Left lung (tissue), 10 donors: ENCODE data around the gene PRRT2. TPM values are rescaled to one million over a fixed set of nuclear protein-coding genes. Genes with fewer than 3 reads are reported as not detected.

Experiments
- ATAC-seq: fragments of 200-7000 bp; cut with Tn5 transposase; one replicate; pipeline ENCODE4 v1.9.1; 2020; ENCODE audit warnings: moderate library complexity
- DNase-seq, 4 donors: peaks; one replicate each; pipeline ENCODE4 v3.0.0-alpha.2; 2013 to 2020
- H3K27ac ChIP-seq, 2 donors: fragments of 200-600 bp; sonication (generic) in 1 of 2; one replicate each; pipeline versions ENCODE4 v1.5.0 to v1.8.0; 2020 to 2021
- H3K27me3 ChIP-seq, 2 donors: fragments of 200-600 bp; sonication (generic) in 1 of 2; one replicate each; pipeline versions ENCODE4 v1.5.0 to v1.8.0; 2020 to 2021
- H3K36me3 ChIP-seq, 2 donors: fragments of 200-600 bp; sonication (generic) in 1 of 2; one replicate each; pipeline versions ENCODE4 v1.5.0 to v1.8.0; 2020 to 2021
- H3K4me1 ChIP-seq, 2 donors: fragments of 200-600 bp; one replicate each; pipeline ENCODE4 v1.8.0; 2021
- H3K4me3 ChIP-seq, 2 donors: fragments of 200-600 bp; sonication (generic) in 1 of 2; one replicate each; pipeline versions ENCODE4 v1.5.0 to v1.8.0; 2020 to 2021; ENCODE audit warnings: mild to moderate bottlenecking in 1 of 2
- H3K9me3 ChIP-seq, 2 donors: fragments of 200-600 bp; sonication (generic) in 1 of 2; one replicate each; pipeline versions ENCODE4 v1.5.0 to v1.8.0; 2020 to 2021
- CTCF ChIP-seq, 2 donors: fragments of 200-600 bp; sonication (generic) in 1 of 2; IDR thresholded peaks; one replicate each; pipeline versions ENCODE4 v1.5.0 to v1.8.0; 2021; ENCODE audit warnings: antibody characterized with exemption in 2 of 2
- intact Hi-C, 2 donors: fragments of 100-400 bp; cut with DNase I; formaldehyde crosslinking; loops; one replicate each; pipeline versions ENCODE4 v1.11.2 to v1.14.2; 2022
- polyA plus RNA-seq, 6 donors: library from polyadenylated mRNA; unstranded; fragments of 120-200 nt; gene quantifications; one replicate each; pipeline ENCODE4 v1.2.1, GENCODE V29; 2013; ENCODE audit not compliant: insufficient read length in 6 of 6
- total RNA-seq, 2 donors: library from RNA; stranded (reverse); fragmentation: NEBNext Ultra II Directional; extraction: Animal tissue kit (Norgen Biotek cat#: 25700); gene quantifications; one replicate each; pipeline ENCODE4 v1.2.1, GENCODE V29; 2021
- donor health status: DM: no; HTN: yes; CAD: no.
- donor health status: DM: no; HTN: no; CAD: no.

The PRRT2 gene
- total and polyA plus RNA-seq, 8 donors, result 0.94 to 15.1 (median 10.6) TPM

- no peaks in the 10 kb centered on the region for H3K27me3 ChIP-seq
- H3K4me1 ChIP-seq, result no peaks in the 10 kb centered on the region
- intact Hi-C loops, result loop anchor here in 1 of 2 donors (10.0 kb wide), 1 partner anchor 150 kb away; no protein-coding TSS in a partner anchor
- no peak for ATAC-seq
- H3K36me3 ChIP-seq, result peaks cover 0 to 15% of the 10 kb centered on the region in 2 donors
- no peaks in the 10 kb centered on the region for H3K9me3 ChIP-seq
- H3K4me3 ChIP-seq, result no peak overlapping the region
- H3K27ac ChIP-seq, result no peak overlapping the region
- DNase-seq, result no peak
- no peak for TF ChIP-seq CTCF (IDR thresholded peaks at IDR 0.05)
These were observed 42.6 kb downstream of the PRRT2 start for GRCh38 chr16:29854520-29855100.

- TF ChIP-seq CTCF (IDR thresholded peaks at IDR 0.05), result no peak
- Histone ChIP-seq H3K27me3 (no peaks in the 10 kb centered on the region), H3K36me3 (peaks cover 0 to 30% of the 10 kb centered on the region in 2 donors), H3K4me3 (no peak overlapping the region), H3K9me3 (no peaks in the 10 kb centered on the region), H3K27ac (no peak overlapping the region), H3K4me1 (peaks cover 9 to 16% of the 10 kb centered on the region in 2 donors)
- ATAC-seq (no peak), DNase-seq (no peak)
- intact Hi-C loops, result loop anchor here in 1 of 2 donors (10.0 kb wide), 1 partner anchor 148 kb away; no protein-coding TSS in a partner anchor
These were observed 45.3 kb downstream of the PRRT2 start for GRCh38 chr16:29857133-29857760.

GRCh38 chr16:29858149-29858849 lies 46.3 kb downstream of the PRRT2 start:
- no peak for ATAC-seq

GRCh38 chr16:29858974-29859373 lies 47.0 kb downstream of the PRRT2 start:
- intact Hi-C loops, result loop anchor here in 1 of 2 donors (10.0 kb wide), 1 partner anchor 146 kb away; no protein-coding TSS in a partner anchor
- Histone ChIP-seq H3K27ac (no peak overlapping the region), H3K9me3 (no peaks in the 10 kb centered on the region), H3K4me3 (no peak overlapping the region), H3K36me3 (peaks cover 0 to 30% of the 10 kb centered on the region in 2 donors), H3K27me3 (no peaks in the 10 kb centered on the region), H3K4me1 (peaks cover 9 to 24% of the 10 kb centered on the region in 2 donors)
- ATAC-seq (no peak), DNase-seq (no peak)
- no peak for TF ChIP-seq CTCF (IDR thresholded peaks at IDR 0.05)

More at GRCh38 chr16:29858149-29858849, 46.3 kb downstream of the PRRT2 start:
- peaks cover 0 to 30% of the 10 kb centered on the region in 2 donors for H3K36me3 ChIP-seq
- intact Hi-C loops, result loop anchor here in 1 of 2 donors (10.0 kb wide), 1 partner anchor 147 kb away; no protein-coding TSS in a partner anchor
- no peak overlapping the region for H3K4me3 ChIP-seq
- H3K27me3 ChIP-seq, result no peaks in the 10 kb centered on the region
- peaks cover 9 to 19% of the 10 kb centered on the region in 2 donors for H3K4me1 ChIP-seq
- H3K27ac ChIP-seq, result no peak overlapping the region
- no peak for TF ChIP-seq CTCF (IDR thresholded peaks at IDR 0.05)
- H3K9me3 ChIP-seq, result no peaks in the 10 kb centered on the region
- no peak for DNase-seq

- Histone ChIP-seq H3K4me1 (peaks cover 9 to 24% of the 10 kb centered on the region in 2 donors), H3K27me3 (no peaks in the 10 kb centered on the region), H3K9me3 (no peaks in the 10 kb centered on the region), H3K36me3 (peaks cover 0 to 30% of the 10 kb centered on the region in 2 donors), H3K27ac (no peak overlapping the region), H3K4me3 (no peak overlapping the region)
- intact Hi-C loops, result loop anchor here in 1 of 2 donors (10.0 kb wide), 1 partner anchor 65 kb away; the partner anchor contains the start of gene KCTD13
- TF ChIP-seq CTCF (IDR thresholded peaks at IDR 0.05), result no peak
- ATAC-seq (no peak), DNase-seq (no peak)
These were observed 48.2 kb downstream of the PRRT2 start for GRCh38 chr16:29860218-29860617.
